Stimulated activated CD8-positive, alpha-beta memory T cell treated with anti-CD3 and anti-CD28 coated beads, Interleukin-15, amount 100 ng/mL, for 48 hours (primary cell): ENCODE measurements around the gene KIF12.
A peak's percentile ranks its signal among the peaks of the same experiment; 100 is the strongest.
"Not testable (repeated sequence)": the region's sequence is repeated elsewhere in the genome, so short reads cannot be mapped to it uniquely, and the experiment has no call there.

Source experiments
- DNase-seq, 2 donors: peaks; one replicate each; pipeline ENCODE4 v3.0.0-alpha.2; 2020; ENCODE audit warnings: low read depth in 2 of 2

KIF12 gene

GRCh38 chr9:114084282-114085073, 14.6 kb downstream of the KIF12 start:
- DNase-seq, result no peak

GRCh38 chr9:114083666-114084065, 15.4 kb downstream of the KIF12 start:
- no peak for DNase-seq

GRCh38 chr9:114082763-114083412, 16.2 kb downstream of the KIF12 start:
- DNase-seq, result not testable (repeated sequence)

- peak; percentile 60 for DNase-seq
Observed at GRCh38 chr9:114082017-114082762, 16.9 kb downstream of the KIF12 start.

- no peak for DNase-seq
Observed at GRCh38 chr9:114081441-114082016, 17.6 kb downstream of the KIF12 start.

- no peak for DNase-seq
Observed at GRCh38 chr9:114080773-114081440, 18.2 kb downstream of the KIF12 start.

- no peak for DNase-seq
Observed at GRCh38 chr9:114080195-114080772, 18.8 kb downstream of the KIF12 start.

GRCh38 chr9:114078781-114079156, 20.3 kb downstream of the KIF12 start:
- DNase-seq, result no peak

- no peak for DNase-seq
Observed at GRCh38 chr9:114078021-114078780, 20.9 kb downstream of the KIF12 start, which contains the start of gene AMBP. TSS of gene AMBP (minus strand) at chr9:114078300. CDS start at chr9:114078209, 91 bp downstream.

- no peak for DNase-seq
Observed at GRCh38 chr9:114077162-114077837, 21.8 kb downstream of the KIF12 start.

GRCh38 chr9:114076237-114077161, 22.6 kb downstream of the KIF12 start:
- DNase-seq, result no peak

- no peak for DNase-seq
Observed at GRCh38 chr9:114075602-114076001, 23.5 kb downstream of the KIF12 start.

GRCh38 chr9:114072184-114073140, 26.6 kb downstream of the KIF12 start:
- no peak for DNase-seq

GRCh38 chr9:114071197-114071795, 27.8 kb downstream of the KIF12 start:
- DNase-seq, result no peak

GRCh38 chr9:114070188-114071103, 28.6 kb downstream of the KIF12 start:
- no peak for DNase-seq
